GM12892 (cell line): Measurements from ENCODE around the gene VSIG2.

Experiments
- POLR2A ChIP-seq: IDR thresholded peaks from 2 replicates; pipeline ENCODE4 v1.6.1; 2011; ENCODE audit warnings: low read depth, low read length, control low read depth
- POLR2AphosphoS5 ChIP-seq: IDR thresholded peaks from 2 replicates; pipeline ENCODE4 v1.6.1; 2011; ENCODE audit warnings: low read depth, low read length, control low read depth
- TAF1 ChIP-seq: IDR thresholded peaks from 2 replicates; pipeline ENCODE4 v1.6.1; 2011; ENCODE audit warnings: low read depth, mild to moderate bottlenecking, control low read depth, low read length, borderline replicate concordance

DNA sequence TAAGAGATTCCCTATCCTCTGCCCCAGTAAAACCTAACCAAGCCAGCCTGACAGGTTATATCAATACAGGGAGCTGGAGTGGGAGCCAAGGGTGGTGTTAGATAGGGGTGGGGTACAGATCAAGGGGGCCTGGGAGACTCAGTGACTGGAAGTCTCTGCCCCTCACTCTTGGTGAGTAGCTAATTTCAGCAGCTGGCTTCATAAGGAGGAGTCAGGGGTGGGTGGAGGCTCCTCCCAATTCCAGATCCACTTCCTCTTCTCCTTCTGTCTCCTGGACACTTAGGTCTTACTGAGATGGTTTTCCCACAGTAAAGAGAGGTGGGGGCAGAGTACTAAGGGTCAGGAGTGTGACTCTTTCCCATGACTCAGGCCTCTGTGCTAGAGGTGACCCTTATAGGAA, 1.1 kb upstream of the VSIG2 start:
- TF ChIP-seq POLR2AphosphoS5 (no peak), TAF1 (no peak), POLR2A (no peak)
